ENCODE measurements around the gene GPR32.
"Not testable (repeated sequence)": the region's sequence is repeated elsewhere in the genome, so short reads cannot be mapped to it uniquely, and the experiment has no call there.

GPR32 gene, protein sequence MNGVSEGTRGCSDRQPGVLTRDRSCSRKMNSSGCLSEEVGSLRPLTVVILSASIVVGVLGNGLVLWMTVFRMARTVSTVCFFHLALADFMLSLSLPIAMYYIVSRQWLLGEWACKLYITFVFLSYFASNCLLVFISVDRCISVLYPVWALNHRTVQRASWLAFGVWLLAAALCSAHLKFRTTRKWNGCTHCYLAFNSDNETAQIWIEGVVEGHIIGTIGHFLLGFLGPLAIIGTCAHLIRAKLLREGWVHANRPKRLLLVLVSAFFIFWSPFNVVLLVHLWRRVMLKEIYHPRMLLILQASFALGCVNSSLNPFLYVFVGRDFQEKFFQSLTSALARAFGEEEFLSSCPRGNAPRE

GRCh38 chr19:50770164-50770563, at the start of gene GPR32:
GPR32 (plus strand) TSS chr19:50770464; CDS start chr19:50770601, 137 bp downstream.
- not testable (repeated sequence) for DNase-seq (ENCODE audit: low read depth); H3K4me3 ChIP-seq (ENCODE audit: low read length)

DNA sequence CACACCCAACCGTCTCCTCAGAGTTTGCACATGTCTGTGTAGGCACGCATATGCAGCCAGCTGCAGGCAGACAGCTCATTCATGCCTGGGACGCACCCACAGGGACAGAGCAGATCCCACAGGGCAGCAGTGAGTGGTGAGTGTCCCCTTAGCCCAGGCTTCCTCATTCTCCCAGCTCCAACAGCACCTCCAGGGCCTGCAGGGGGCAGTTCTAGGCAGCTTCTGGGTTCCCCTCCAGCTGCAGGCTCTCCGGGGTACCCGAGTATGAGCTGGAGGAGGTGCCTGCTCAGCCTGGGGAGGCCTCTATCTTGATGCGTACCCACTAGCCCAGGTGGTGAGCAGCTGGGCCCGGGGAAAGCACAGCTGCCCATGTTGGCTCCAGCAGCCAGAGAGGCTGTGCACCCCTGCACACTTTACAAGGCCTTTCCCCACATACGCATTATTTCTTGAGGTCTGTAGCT, 49.3 kb upstream of the GPR32 start:
- TF ChIP-seq CTCF (conservative IDR thresholded peaks at IDR 0.05; ENCODE audit: low read length): peak; percentile 40
- H3K4me3 ChIP-seq (ENCODE audit: low read length): no peak overlapping the region
- peak; percentile 74 for DNase-seq (ENCODE audit: low read depth)

DNA sequence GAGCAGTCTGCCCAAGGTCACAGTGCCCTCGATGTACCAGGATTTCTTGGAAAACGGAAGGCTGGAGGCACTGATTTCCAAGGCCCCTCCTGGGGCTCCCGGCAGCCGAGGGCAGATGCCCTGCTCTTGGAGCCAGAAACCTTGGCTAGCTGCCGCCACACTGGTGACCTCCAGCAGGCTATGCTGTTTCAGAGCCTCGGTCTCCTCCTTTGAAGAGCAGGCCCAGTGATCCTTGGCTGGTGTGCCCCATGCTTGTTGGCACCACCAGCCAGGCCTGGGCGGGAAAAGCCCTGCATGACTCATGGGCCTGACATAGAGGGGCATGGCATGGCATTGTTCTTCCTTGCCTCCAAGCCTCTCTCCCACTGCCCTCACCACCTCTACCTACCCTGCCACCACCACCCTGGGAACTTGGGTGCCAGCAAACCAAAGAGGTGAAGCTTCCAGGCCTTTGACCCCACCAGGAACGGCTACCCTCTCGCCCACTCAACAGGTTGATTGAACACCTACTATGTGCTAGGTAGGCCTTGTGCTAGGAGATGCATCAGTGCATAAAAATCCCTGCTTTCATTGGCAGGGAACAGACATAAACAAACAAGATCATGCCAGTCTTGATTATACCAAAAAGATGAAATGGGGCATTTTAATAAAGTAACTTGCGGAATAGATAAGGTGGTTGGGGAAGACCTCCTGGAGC, 48.7 kb upstream of the GPR32 start:
- H3K4me3 ChIP-seq (ENCODE audit: low read length): no peak overlapping the region
- no peak for TF ChIP-seq CTCF (conservative IDR thresholded peaks at IDR 0.05; ENCODE audit: low read length)

DNA sequence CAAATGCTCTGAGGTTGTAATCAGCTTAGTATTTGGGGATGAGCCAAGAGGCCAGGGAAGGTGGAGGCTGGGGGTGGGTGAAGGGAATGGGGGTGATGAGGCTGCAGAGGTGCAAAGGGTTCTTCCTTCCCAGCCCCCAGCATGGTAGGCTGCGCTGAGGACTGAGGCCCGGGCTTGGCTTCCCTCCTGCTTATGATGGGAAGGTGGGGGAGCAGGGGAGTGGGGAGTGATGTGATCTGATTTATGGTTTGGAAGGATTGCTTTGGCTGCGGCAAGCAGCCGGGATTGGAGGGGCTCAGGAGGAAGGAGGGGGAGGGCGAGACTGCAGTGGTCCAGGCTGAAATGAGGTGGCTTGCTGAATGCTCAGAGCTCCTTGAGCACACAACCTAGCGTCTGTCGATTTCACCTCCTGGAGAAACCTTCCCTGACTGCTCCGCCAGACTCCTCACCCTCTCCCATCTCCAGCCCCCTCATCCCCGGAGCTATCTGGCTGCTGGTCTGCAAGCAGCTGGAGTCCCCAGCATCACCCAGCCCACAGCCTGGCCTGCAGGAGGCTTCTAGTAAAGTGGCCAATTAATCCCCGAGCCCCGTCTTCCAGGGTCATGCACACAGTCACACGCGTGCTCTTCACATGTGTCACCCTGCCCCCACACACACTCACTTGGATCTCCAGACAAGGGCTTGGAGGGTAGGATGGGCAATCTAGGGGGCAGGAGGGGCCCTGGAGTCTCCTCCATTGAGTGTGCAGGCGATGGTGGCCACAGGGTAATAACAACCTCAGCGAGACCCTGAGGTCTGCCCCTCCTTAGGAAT, 47.9 kb upstream of the GPR32 start:
- H3K4me3 ChIP-seq (ENCODE audit: low read length): peak overlapping the region; percentile 77
- peak; percentile 18 for DNase-seq (ENCODE audit: low read depth)

More for the DNA sequence above, 48.7 kb upstream of the GPR32 start:
- no peak for DNase-seq (ENCODE audit: low read depth)

GRCh38 chr19:50723069-50723468, 47.2 kb upstream of the GPR32 start, which contains the start of gene CLEC11A:
CLEC11A (plus strand) TSS chr19:50723364; CDS start chr19:50723526, 162 bp downstream.
- no peak for TF ChIP-seq CTCF (conservative IDR thresholded peaks at IDR 0.05; ENCODE audit: low read length)
- H3K4me3 ChIP-seq (ENCODE audit: low read length): peak within 1 kb of the TSS; percentile 77
- peak; percentile 82 for DNase-seq (ENCODE audit: low read depth)

More for the DNA sequence above, 47.9 kb upstream of the GPR32 start:
- no peak for TF ChIP-seq CTCF (conservative IDR thresholded peaks at IDR 0.05; ENCODE audit: low read length)

DNA sequence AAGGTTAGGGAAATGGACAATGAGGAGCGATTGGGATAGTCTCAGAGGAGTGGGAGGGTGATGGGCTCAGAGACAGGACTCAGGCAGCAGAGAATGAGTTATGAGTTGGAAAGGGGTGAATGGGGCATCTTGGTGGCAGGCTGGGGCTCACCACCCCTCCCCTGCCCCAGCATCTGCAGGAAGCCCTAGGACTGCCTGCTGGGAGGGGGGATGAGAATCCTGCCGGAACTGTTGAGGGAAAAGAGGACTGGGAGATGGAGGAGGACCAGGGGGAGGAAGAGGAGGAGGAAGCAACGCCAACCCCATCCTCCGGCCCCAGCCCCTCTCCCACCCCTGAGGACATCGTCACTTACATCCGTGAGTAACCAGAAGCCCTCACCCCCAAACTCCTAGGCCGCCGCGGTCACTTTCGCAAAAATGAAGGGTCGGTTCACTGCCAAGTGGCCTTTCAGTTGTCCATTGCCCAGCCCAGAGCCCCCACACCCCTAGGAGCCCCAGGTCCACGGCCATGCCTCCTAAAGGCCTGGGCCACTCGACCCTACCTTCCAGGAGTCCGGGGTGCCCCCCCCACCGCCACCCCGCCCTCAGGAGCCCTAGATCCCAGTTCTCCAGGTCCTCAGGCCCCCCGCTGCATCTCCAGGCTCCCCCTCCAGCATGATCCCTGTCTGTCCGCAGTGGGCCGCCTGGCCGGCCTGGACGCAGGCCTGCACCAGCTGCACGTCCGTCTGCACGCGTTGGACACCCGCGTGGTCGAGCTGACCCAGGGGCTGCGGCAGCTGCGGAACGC, 46.3 kb upstream of the GPR32 start:
- no peak for DNase-seq (ENCODE audit: low read depth)
- peak overlapping the region; percentile 77 for H3K4me3 ChIP-seq (ENCODE audit: low read length)
- no peak for TF ChIP-seq CTCF (conservative IDR thresholded peaks at IDR 0.05; ENCODE audit: low read length)
